ENCODE data around the gene LMAN1.

Gene LMAN1

DNA sequence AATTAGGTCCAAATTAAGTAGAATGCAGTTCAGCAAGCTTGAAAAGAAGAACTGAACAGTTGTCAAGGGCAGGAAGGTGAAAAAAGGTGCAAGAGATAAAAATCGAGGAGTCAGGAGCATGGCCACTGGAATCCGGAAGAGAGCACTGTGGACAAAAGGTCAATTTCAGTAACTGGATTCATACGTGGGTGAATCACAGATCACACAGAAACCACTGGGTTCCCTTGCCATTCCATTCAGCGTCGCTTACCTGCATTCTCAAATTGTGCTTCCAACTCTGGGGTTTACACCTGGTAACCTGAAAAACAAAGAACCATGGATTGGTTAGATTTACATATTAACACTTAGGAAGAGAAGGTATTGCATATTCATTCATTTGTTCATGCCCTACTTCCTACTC, 21.6 kb upstream of the LMAN1 start:
- no peaks in the 10 kb centered on the region for H3K36me3 ChIP-seq (replicated peaks)
- H3K27me3 ChIP-seq (ENCODE audit: low read depth): no peaks in the 10 kb centered on the region
- H3K4me3 ChIP-seq: no peak overlapping the region
- no peaks in the 10 kb centered on the region for H3K4me1 ChIP-seq
- in situ Hi-C loops (cut with MboI; ENCODE audit: low sequenced_read_pairs): no loop called here
- no peaks in the 10 kb centered on the region for H3K9me3 ChIP-seq
- no peak for DNase-seq (ENCODE audit: low spot score in 2 of 2)

DNA sequence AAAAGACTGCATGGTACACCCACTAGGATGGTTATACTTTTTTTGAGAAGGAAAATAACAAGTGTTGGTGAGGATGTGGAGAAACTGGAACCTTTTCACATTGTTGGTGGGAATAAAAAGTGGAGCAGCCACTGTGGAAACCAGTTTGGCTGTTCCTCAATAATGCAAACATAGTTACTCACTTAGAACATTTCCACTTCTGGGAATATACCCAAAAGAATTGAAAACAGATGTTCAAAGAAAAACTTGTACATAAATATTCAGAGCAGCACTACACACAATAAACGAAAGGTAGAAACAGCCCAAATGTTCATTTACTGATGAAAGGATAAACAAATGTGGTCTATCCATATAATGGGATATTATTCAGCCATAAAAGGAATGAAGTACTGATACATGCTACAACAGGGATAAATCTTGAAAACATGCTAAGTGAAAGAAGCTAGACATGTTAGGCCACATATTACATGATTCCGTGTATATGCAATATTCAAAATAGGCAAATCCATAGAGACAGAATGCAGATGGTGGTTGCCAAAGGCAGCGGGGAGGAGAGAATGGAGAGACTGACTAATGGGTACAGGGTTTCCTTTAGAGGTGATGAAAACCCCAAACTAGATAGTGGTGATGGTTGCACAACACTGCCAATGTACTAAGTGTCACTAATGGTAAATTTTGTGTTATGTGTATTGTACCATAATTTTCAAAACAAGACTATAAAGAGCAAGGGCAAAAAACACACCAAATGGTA, 20.9 kb upstream of the LMAN1 start:
- Histone ChIP-seq H3K9me3 (no peaks in the 10 kb centered on the region), H3K4me3 (no peak overlapping the region), H3K4me1 (no peaks in the 10 kb centered on the region), H3K27me3 (ENCODE audit: low read depth) (no peaks in the 10 kb centered on the region), H3K36me3 (replicated peaks) (no peaks in the 10 kb centered on the region)
- DNase-seq (ENCODE audit: low spot score in 2 of 2): no peak
- in situ Hi-C loops (cut with MboI; ENCODE audit: low sequenced_read_pairs): no loop called here

- H3K27me3 ChIP-seq (ENCODE audit: low read depth): no peaks in the 10 kb centered on the region
- in situ Hi-C loops (cut with MboI; ENCODE audit: low sequenced_read_pairs): no loop called here
- no peaks in the 10 kb centered on the region for H3K36me3 ChIP-seq (replicated peaks)
- H3K4me3 ChIP-seq: no peak overlapping the region
- H3K4me1 ChIP-seq: no peaks in the 10 kb centered on the region
- DNase-seq (ENCODE audit: low spot score in 2 of 2): no peak
- no peaks in the 10 kb centered on the region for H3K9me3 ChIP-seq
Observed at GRCh38 chr18:59377613-59378337, 18.7 kb upstream of the LMAN1 start.

GRCh38 chr18:59376351-59376935, 17.4 kb upstream of the LMAN1 start:
- no peak for DNase-seq (ENCODE audit: low spot score in 2 of 2)
- no peaks in the 10 kb centered on the region for H3K27me3 ChIP-seq (ENCODE audit: low read depth)
- no peak overlapping the region for H3K4me3 ChIP-seq
- no peaks in the 10 kb centered on the region for H3K9me3 ChIP-seq
- no peaks in the 10 kb centered on the region for H3K4me1 ChIP-seq
- H3K36me3 ChIP-seq (replicated peaks): no peaks in the 10 kb centered on the region
- in situ Hi-C loops (cut with MboI; ENCODE audit: low sequenced_read_pairs): no loop called here

GRCh38 chr18:59374128-59374527, 15.1 kb upstream of the LMAN1 start:
- no peaks in the 10 kb centered on the region for H3K27me3 ChIP-seq (ENCODE audit: low read depth)
- H3K4me3 ChIP-seq: no peak overlapping the region
- in situ Hi-C loops (cut with MboI; ENCODE audit: low sequenced_read_pairs): no loop called here
- DNase-seq (ENCODE audit: low spot score in 2 of 2): no peak
- no peaks in the 10 kb centered on the region for H3K9me3 ChIP-seq
- no peaks in the 10 kb centered on the region for H3K4me1 ChIP-seq
- H3K36me3 ChIP-seq (replicated peaks): no peaks in the 10 kb centered on the region

- H3K27me3 ChIP-seq (ENCODE audit: low read depth): no peaks in the 10 kb centered on the region
- in situ Hi-C loops (cut with MboI; ENCODE audit: low sequenced_read_pairs): no loop called here
- no peak for DNase-seq (ENCODE audit: low spot score in 2 of 2)
- H3K9me3 ChIP-seq: peaks cover 3% of the 10 kb centered on the region; the same call in 1 of the 2 replicates
- no peak overlapping the region for H3K4me3 ChIP-seq
- H3K36me3 ChIP-seq (replicated peaks): no peaks in the 10 kb centered on the region
- H3K4me1 ChIP-seq: no peaks in the 10 kb centered on the region
Observed at GRCh38 chr18:59372975-59373374, 13.9 kb upstream of the LMAN1 start.

GRCh38 chr18:59360381-59360780, 1.3 kb upstream of the LMAN1 start:
- in situ Hi-C loops (cut with MboI; ENCODE audit: low sequenced_read_pairs): no loop called here
- Histone ChIP-seq H3K4me1 (peaks cover 9% of the 10 kb centered on the region), H3K9me3 (no peaks in the 10 kb centered on the region), H3K36me3 (replicated peaks) (peaks cover 16% of the 10 kb centered on the region), H3K27me3 (ENCODE audit: low read depth) (no peaks in the 10 kb centered on the region), H3K4me3 (no peak overlapping the region)
- no peak for DNase-seq (ENCODE audit: low spot score in 2 of 2)

DNA sequence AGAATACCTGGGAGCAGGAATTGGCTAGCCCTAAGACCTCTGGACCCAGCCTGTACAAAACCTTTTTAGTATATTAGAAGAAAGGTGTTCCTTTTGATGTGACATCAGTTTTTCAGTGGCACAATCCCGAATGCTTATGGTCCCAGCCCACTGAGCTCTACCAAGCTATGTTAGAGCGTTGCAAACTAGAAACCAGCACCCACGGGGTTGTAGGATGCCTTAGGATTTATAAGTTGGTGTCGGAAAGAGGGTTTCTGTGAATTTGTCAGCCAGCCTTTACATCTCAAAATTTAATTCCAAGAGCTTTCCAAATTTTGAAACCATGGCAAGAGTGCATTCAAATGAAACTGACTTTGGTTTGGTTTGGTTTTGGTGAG, 499 bp upstream of the LMAN1 start:
- in situ Hi-C loops (cut with MboI; ENCODE audit: low sequenced_read_pairs): no loop called here
- DNase-seq (ENCODE audit: low spot score in 2 of 2): no peak
- H3K4me1 ChIP-seq: peaks cover 9% of the 10 kb centered on the region
- peak overlapping the region; percentile 97 for H3K4me3 ChIP-seq
- no peaks in the 10 kb centered on the region for H3K27me3 ChIP-seq (ENCODE audit: low read depth)
- H3K9me3 ChIP-seq: no peaks in the 10 kb centered on the region
- peaks cover 24% of the 10 kb centered on the region for H3K36me3 ChIP-seq (replicated peaks)

DNA sequence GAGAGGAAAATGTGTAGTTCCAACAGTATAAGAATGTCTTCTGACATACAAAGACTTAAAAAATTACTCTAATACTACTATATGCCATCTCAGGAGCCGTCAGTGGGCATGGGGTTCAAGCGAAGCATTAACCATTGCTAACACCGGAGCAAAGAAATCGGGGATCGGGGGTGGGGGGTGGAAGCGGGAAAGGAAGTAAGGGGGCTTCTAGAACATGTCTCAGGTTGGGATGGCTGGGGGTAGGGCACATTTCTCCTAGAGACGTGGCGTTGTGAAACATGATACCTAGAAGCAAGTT, 702 bp downstream of the LMAN1 start:
- in situ Hi-C loops (cut with MboI; ENCODE audit: low sequenced_read_pairs): no loop called here
- Histone ChIP-seq H3K4me3 (peak overlapping the region; percentile 97), H3K27me3 (ENCODE audit: low read depth) (no peaks in the 10 kb centered on the region), H3K4me1 (peaks cover 9% of the 10 kb centered on the region), H3K9me3 (no peaks in the 10 kb centered on the region), H3K36me3 (replicated peaks) (peaks cover 36% of the 10 kb centered on the region)
- DNase-seq (ENCODE audit: low spot score in 2 of 2): peak in 1 of 2 experiments; percentile 62

DNA sequence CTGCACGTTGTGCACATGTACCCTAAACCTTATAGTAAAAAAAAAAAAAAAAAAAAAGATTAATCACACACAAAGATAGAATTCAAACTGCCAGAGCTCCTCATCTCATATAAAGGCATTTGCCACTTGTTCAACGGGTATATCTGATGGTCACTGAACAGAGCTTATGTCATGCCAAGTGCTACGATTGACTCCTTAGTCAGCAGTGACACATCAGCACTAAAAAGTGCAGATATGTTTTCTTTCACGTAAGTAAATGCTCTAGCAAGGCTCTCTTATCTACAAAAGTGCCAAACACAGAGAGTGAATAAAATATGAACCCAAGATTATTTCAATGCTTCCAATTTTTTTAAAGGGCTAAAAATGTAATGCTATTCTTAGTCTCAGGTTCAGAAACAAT, 1.1 kb downstream of the LMAN1 start:
- no peaks in the 10 kb centered on the region for H3K9me3 ChIP-seq
- H3K4me3 ChIP-seq: peak overlapping the region; percentile 97
- H3K27me3 ChIP-seq (ENCODE audit: low read depth): no peaks in the 10 kb centered on the region
- H3K4me1 ChIP-seq: peaks cover 9% of the 10 kb centered on the region
- in situ Hi-C loops (cut with MboI; ENCODE audit: low sequenced_read_pairs): no loop called here
- DNase-seq (ENCODE audit: low spot score in 2 of 2): no peak
- H3K36me3 ChIP-seq (replicated peaks): peaks cover 41% of the 10 kb centered on the region

DNA sequence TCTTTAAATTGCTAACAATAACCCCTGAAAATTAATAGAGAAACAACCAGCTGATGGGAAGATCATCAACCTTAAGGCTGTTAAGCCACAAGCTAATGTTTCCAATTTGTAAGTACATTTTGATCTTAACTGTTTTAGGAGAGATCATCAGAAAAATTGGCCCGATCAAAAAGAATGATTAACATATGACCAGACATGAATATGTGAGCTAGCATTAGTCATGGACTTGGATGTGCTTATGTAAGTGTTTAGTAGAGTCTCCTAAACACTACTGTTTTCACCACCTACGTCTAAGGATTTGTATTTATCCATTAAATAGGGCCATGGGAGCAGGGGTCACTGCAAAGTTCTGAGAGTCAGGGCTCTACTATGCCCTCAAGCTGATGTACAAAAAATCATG, 4.3 kb downstream of the LMAN1 start:
- H3K36me3 ChIP-seq (replicated peaks): peaks cover 72% of the 10 kb centered on the region
- DNase-seq (ENCODE audit: low spot score in 2 of 2): no peak
- H3K9me3 ChIP-seq: no peaks in the 10 kb centered on the region
- in situ Hi-C loops (cut with MboI; ENCODE audit: low sequenced_read_pairs): no loop called here
- H3K4me1 ChIP-seq: peaks cover 9% of the 10 kb centered on the region
- H3K4me3 ChIP-seq: no peak overlapping the region
- H3K27me3 ChIP-seq (ENCODE audit: low read depth): no peaks in the 10 kb centered on the region

- Histone ChIP-seq H3K9me3 (no peaks in the 10 kb centered on the region), H3K36me3 (replicated peaks) (peaks cover 81% of the 10 kb centered on the region), H3K27me3 (ENCODE audit: low read depth) (no peaks in the 10 kb centered on the region), H3K4me3 (no peak overlapping the region), H3K4me1 (peaks cover 9% of the 10 kb centered on the region)
- DNase-seq (ENCODE audit: low spot score in 2 of 2): no peak
- in situ Hi-C loops (cut with MboI; ENCODE audit: low sequenced_read_pairs): no loop called here
Observed at GRCh38 chr18:59353079-59353680, 5.9 kb downstream of the LMAN1 start.

DNA sequence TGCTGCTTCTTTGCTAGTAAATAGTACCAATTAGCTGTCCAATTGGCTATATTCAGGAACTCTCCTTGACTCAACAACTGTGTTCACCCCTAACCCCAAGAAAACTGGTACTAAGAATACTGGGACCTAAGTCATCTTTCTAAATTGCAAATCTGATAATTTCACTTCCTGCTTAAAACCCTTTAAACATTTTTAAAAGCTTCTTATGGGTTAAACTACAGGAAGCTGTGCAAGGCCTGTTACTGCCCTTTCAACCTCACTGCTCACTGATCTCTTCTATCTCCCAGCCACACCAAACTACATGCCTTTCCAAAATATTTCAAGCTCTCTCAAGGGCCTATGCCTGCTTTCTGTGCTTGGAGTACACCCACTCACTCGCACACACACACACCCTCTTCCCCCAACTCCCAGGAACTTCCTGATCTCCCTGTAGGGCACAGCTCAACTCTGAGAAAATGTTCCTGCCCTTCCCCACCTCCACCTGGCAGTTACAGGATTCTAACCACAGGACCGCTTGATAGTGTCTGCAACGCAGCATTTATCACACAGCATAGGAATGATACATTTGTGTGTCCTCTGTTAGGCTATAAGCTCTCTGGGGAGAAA, 6.7 kb downstream of the LMAN1 start:
- H3K9me3 ChIP-seq: no peaks in the 10 kb centered on the region
- no peaks in the 10 kb centered on the region for H3K27me3 ChIP-seq (ENCODE audit: low read depth)
- DNase-seq (ENCODE audit: low spot score in 2 of 2): no peak
- in situ Hi-C loops (cut with MboI; ENCODE audit: low sequenced_read_pairs): no loop called here
- peaks cover 88% of the 10 kb centered on the region for H3K36me3 ChIP-seq (replicated peaks)
- no peak overlapping the region for H3K4me3 ChIP-seq
- peaks cover 6% of the 10 kb centered on the region for H3K4me1 ChIP-seq

DNA sequence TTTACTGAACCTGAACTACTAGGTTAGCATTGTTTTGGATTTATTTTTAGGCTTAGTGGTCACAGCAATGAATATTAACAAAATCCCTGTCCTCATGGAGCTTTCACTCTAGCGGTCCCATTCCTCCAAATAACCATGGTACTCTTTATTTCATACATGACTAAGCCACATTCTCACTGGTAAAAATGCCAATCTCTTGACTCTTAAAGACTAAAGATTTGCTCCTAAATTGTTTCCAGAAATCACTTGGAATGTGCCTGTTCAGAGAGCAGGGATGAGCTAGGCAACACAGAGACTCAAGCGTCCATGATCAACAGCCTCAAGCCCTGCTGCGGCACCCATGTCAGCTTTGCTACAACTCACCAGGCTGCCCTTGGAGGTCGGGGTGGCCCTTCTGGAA, 13.5 kb downstream of the LMAN1 start:
- Histone ChIP-seq H3K27me3 (ENCODE audit: low read depth) (no peaks in the 10 kb centered on the region), H3K4me3 (no peak overlapping the region), H3K4me1 (no peaks in the 10 kb centered on the region), H3K36me3 (replicated peaks) (peaks cover 81% of the 10 kb centered on the region), H3K9me3 (no peaks in the 10 kb centered on the region)
- no peak for DNase-seq (ENCODE audit: low spot score in 2 of 2)
- in situ Hi-C loops (cut with MboI; ENCODE audit: low sequenced_read_pairs): no loop called here
